Activated naive CD4-positive, alpha-beta T cell treated with anti-CD3 and anti-CD28 coated beads, Interleukin-2, amount 50 U/mL, for 16 hours (primary cell): ENCODE measurements around the gene PLEKHG5.

ENCODE experiments used
- DNase-seq: peaks from one replicate; pipeline ENCODE4 v3.0.0-alpha.2; 2020

Gene PLEKHG5

DNA sequence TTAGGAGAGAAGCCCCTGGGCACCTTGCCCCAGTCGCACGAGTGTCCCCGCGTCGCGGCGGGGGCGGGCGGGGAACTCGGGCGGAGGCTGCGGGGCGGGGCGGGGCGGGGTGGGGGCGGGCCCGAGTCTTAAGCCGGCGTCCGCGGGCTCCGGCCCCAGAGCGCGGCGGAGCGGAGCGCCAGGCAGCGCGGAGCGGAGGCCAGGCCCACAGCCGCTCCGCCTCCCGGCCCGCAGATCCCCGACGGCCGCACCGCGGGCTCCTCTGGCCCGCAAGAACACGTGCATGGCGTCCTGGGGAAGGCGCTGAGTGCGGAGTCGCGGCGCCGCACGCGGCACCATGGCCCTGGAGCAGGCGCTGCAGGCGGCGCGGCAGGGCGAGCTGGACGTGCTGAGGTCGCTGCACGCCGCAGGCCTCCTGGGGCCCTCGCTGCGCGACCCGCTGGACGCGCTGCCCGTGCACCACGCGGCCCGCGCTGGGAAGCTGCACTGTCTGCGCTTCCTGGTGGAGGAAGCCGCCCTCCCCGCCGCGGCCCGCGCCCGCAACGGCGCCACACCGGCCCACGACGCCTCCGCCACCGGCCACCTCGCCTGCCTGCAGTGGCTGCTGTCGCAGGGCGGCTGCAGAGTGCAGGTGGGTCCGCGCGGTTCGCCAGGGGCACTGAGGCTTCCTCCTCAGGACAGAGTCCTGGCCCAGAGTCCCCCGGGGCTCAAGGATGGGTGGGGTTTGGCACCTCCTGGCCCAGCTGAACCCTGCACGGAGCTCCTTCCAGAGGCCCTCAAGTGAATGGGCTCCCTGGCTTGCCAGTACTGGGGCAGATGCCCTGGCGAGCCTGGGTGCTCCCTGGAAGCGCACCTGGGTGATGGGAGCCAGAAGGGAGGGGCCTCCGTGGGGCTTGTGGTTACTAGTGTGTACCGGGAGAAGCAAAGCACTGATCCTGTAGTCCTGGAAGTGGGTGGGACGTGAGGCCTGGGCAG, 66.6 kb downstream of the PLEKHG5 start, which contains the start of gene ESPN:
Gene ESPN, plus strand, starts transcription at position 158 of the 975 bp plus-strand sequence. Its CDS starts 180 bp downstream, at position 338.
- no peak for DNase-seq

DNA sequence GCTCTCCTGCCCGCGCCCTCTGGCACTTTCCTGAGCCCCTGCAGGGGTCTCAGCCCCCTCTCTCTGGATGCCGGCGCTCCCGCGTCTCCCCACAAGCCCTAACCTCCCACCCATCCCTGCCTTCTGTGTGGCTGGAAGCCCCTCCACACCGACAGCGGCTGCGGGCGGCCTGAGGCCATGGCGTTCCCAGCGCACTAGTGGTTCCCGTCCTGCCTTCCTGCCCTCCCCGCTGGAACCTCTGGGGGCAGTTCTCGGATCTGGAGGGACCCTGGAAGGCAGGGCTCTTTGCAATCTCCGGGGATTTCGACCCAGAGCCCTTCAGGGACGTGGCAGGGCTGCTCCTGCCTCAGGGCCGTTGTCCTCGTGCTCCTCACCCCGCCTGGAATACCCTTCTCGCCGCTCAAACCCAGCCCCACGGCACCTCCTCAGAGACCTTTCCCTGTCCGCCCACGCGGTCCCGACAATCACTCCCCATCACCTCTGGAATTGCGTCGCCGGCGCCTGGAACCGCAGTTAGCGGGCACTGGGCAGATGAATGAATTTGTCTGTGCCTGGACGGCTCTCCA, 67.4 kb downstream of the PLEKHG5 start:
- DNase-seq, result no peak

DNA sequence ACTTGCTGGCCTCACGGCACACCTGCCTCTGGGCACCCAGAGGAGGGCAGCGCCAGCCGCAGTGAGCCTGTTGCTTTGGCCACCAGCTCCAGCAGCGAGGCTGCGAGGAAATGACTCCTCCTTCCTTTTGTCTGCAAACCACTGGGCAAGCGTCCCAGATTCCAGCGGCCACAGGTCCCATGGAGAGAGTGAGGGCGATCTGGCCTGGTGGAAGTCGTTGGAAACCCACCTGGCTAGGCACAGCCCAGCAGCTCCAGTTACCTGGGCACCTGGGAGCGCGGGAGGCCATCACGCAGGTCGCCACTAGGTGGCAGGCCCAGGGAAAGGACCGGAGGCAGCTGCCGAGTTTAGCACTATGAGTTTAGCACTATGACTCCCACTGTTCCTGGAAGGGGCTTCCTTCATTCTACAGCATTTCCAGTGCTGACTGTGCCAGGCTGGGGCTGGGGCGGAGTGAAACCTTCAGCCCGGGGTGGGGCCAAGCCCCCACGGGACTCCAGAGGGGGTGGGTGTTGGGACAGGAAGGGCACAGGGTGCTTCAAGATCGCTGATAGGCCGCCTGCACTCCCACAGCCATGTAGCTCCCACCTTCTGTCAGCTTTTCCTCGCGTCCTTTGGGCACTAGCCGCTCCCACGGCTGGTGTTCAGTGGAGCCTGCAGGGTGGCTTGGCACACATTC, 68.0 kb downstream of the PLEKHG5 start:
- peak; percentile 77 for DNase-seq

DNA sequence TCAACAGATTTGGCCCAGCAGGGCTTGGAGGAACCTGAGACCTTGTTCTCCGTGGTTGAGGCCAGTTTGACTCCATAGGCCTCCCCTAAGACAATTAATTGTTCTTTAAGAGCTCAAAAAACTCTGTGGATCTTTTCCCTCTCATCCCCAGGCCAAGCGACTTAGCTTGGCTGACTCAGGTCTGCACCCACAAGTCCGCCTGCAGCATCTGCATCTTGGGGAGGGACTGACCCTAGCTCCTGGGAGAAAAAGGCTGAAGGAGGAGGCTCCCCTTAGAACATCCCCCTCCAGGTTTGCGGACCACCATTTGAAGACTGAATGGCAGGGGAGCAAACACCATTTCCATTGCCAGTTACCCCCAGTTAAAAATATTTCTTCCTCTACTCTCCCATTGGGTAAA, 70.2 kb downstream of the PLEKHG5 start:
- no peak for DNase-seq

GRCh38 chr1:6420454-6421042, 70.9 kb downstream of the PLEKHG5 start:
- DNase-seq, result no peak

DNA sequence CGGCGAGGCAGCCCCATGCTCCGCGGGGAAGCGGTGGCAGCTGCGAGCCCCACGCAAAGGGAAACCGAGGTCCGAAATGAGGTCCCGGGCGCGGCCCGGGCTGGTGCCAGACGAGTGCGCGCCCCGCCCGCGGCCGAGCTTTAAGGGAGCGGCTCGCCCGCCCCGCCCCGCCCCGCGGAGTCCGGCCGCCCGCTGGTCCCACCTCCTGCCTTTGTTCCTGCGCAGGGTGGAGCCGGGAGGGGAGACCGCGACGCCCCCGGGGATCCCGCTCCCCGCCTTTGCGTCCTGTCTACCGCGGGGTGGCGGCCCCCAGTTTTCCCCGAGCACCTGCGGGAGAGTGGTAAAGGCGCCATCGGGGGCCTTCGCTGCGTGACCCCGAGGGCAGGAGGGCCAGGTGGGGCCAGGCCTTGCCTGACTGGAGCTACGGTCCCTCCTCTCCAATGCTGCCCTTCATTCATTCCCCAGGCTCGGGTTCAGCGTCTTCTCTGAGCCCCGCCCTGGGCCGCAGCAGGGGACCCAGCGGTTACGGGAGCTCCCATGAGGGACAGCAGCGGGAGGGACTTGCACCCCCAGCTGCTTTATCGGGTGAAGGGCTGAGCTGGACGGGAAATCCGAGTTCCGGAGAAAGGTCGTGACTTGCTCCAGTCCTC, 71.5 kb downstream of the PLEKHG5 start, which contains the start of gene HES2:
Gene HES2, minus strand, starts transcription at position 116 of the 650 bp plus-strand sequence. Its CDS starts 99 bp downstream, at position 17.
- no peak for DNase-seq

DNA sequence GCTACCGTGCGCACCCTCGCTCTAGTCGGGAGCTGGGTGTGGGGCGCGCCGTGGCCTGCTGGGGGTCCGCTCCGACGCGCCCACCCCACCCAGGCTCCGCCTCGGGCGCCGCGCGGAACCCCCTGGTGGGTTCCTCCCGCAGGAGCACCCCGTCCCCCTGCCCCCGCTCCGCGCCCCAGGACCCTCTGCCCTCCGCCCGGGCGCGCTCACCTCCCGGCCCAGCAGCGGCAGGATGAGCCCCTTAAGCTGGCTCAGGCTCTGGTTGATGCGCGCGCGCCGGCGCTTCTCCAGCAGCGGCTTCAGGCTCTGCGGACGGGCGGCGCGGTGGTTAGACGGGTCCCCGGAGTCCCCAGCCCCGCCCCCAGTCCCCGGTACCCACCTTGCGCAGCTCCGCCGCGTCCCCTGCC, 72.1 kb downstream of the PLEKHG5 start:
- DNase-seq, result peak; percentile 23

- DNase-seq, result no peak
These were observed 72.6 kb downstream of the PLEKHG5 start for GRCh38 chr1:6418668-6419396.

DNA sequence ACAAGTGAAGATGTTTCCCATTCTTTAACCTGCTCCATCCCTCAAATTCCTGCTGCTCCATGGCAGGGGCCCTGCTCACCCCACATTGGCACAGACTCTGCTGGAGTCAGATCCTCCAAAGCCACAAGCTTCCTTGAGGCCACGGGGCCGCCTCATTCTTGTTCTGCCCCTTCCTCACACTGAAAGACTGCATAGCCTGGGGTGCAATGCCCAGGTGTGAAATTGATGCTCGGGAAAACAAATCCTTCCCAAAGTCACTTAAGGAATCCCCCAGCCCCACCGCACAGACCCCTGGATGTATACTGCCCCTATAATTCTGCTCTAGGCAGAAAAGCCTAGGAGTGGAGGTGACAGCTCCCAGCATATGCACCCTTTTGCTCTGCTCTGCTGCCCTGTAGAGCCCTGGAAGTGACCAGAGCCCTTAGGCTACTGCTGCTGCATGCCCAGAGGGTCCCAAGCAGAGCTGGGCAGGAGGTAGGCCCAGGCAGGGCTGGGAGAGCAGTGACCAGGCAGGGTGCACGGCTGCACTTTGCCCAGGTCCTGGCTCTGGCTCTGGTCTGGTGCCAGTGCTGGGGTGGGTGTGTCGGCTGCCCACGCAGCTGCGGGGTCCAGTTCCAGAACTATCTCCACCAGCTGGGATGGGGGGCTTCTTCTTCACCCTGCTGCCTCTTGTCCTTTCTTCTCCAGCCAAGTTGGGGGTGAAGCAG, 73.4 kb downstream of the PLEKHG5 start:
- no peak for DNase-seq
